ENCODE measurements around the gene STYXL1. TPM values are rescaled to one million over a fixed set of nuclear protein-coding genes. Genes with fewer than 3 reads are reported as not detected.

STYXL1 gene
- total RNA-seq, 1 donor from 2014 or later = 38.8 TPM

DNA sequence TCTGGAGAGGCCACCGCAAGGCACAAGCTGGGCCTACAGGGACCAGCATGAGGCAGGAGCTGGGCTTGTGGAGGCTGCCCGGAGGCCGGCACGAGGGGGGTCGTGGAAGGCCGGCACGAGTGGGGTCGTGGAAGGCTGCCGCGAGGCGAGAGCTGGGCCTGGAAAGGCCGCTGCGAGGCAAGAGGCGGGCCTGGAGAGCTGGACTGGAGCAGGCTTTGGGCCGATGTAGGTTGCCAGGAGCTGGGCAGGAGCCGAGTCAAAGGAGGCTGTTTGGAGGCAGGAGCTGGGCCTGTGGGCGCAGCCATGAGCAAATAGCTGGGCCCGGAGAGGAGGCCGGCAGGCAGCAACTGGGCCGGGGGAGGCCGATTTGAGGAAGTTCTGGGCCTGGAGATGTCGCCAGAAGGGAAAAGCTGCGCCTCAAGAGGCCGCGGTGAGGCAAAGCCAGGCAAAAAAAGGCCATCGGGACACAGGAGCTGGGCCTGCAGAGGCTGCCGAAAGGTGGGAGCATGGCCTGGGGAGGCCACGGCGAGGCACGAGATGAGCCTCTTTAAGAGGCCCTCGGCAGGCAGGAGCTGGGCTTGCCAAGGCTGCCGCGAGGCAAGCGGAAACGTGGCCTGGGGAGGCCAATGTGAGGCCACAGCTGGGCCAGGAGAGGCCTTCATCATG lies 26.6 kb upstream of the STYXL1 start:
- H3K9me3 Mint-ChIP-seq = no peaks in the 10 kb centered on the region
- no peaks in the 10 kb centered on the region for H3K4me1 Mint-ChIP-seq
- H3K4me3 Mint-ChIP-seq = no peak overlapping the region
- no peaks in the 10 kb centered on the region for H3K27me3 Mint-ChIP-seq (ENCODE audit: low read depth)
- H3K36me3 Mint-ChIP-seq (ENCODE audit: low read depth) = no peaks in the 10 kb centered on the region
- no peak for DNase-seq (ENCODE audit: low read depth, low spot score)
- no peak overlapping the region for H3K27ac Mint-ChIP-seq (ENCODE audit: unreplicated experiment)
- TF ChIP-seq, protein P1, sequence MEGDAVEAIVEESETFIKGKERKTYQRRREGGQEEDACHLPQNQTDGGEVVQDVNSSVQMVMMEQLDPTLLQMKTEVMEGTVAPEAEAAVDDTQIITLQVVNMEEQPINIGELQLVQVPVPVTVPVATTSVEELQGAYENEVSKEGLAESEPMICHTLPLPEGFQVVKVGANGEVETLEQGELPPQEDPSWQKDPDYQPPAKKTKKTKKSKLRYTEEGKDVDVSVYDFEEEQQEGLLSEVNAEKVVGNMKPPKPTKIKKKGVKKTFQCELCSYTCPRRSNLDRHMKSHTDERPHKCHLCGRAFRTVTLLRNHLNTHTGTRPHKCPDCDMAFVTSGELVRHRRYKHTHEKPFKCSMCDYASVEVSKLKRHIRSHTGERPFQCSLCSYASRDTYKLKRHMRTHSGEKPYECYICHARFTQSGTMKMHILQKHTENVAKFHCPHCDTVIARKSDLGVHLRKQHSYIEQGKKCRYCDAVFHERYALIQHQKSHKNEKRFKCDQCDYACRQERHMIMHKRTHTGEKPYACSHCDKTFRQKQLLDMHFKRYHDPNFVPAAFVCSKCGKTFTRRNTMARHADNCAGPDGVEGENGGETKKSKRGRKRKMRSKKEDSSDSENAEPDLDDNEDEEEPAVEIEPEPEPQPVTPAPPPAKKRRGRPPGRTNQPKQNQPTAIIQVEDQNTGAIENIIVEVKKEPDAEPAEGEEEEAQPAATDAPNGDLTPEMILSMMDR (conservative IDR thresholded peaks at IDR 0.05) = no peak

GRCh38 chr7:76073335-76073990 lies 25.7 kb upstream of the STYXL1 start:
- TF ChIP-seq, protein P1 (conservative IDR thresholded peaks at IDR 0.05) = no peak

GRCh38 chr7:76072243-76073148 lies 24.7 kb upstream of the STYXL1 start:
- Mint-ChIP-seq H3K27me3 (ENCODE audit: low read depth) (no peaks in the 10 kb centered on the region), H3K4me1 (no peaks in the 10 kb centered on the region), H3K36me3 (ENCODE audit: low read depth) (no peaks in the 10 kb centered on the region), H3K27ac (ENCODE audit: unreplicated experiment) (peak overlapping the region; percentile 67), H3K4me3 (no peak overlapping the region), H3K9me3 (no peaks in the 10 kb centered on the region)
- TF ChIP-seq, protein P1 (conservative IDR thresholded peaks at IDR 0.05) = no peak
- no peak for DNase-seq (ENCODE audit: low read depth, low spot score)

More at GRCh38 chr7:76073335-76073990, 25.7 kb upstream of the STYXL1 start:
- Mint-ChIP-seq H3K4me1 (no peaks in the 10 kb centered on the region), H3K9me3 (no peaks in the 10 kb centered on the region), H3K27me3 (ENCODE audit: low read depth) (no peaks in the 10 kb centered on the region), H3K4me3 (no peak overlapping the region), H3K27ac (ENCODE audit: unreplicated experiment) (no peak overlapping the region), H3K36me3 (ENCODE audit: low read depth) (no peaks in the 10 kb centered on the region)
- DNase-seq (ENCODE audit: low read depth, low spot score) = no peak

DNA sequence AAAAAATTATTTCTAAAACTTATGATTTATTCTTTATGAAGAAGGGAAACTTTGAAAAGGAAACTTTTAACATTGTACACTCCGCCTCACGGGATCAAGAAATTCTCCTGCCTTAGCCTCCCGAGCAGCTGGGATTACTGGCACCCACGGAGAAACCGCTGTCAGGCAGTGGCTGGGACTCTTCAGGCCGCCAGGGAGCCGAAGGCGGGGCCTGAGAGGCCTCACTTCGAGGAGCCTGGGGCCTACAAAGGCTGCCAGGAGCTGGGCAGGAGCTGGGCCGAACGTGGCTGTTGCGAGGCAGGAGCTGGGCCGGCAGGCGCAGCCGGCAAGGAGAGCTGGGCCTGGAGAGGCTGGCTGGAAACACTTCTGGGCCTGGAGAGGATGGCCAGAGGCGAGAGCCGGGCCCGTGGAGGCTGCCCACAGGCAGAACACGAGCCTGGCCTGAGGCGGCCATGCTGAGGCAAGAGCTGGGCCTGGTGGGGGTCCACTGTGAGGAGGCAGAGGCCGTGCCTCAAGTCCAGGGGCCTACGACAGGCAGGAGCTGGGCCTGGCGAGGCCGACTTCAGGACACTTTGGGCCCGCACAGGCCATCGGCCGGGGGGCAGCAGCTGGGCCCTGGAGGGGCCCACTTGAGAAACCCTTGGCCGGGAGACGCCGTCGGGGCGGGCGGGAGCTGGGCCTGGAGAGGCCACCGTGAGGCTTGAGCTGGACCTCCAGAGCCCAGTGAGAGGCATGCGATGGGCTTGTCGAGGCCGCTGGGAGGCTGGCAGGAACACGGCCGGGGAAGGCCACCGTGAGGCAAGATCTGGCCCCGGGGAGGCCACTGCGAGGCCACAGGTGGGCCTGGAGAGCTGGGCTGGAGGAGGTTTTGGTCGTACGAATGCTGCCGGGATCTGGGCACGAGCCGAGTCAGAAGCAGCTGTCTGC lies 23.8 kb upstream of the STYXL1 start:
- Mint-ChIP-seq H3K9me3 (no peaks in the 10 kb centered on the region), H3K4me1 (no peaks in the 10 kb centered on the region), H3K4me3 (no peak overlapping the region), H3K27me3 (ENCODE audit: low read depth) (no peaks in the 10 kb centered on the region), H3K36me3 (ENCODE audit: low read depth) (no peaks in the 10 kb centered on the region), H3K27ac (ENCODE audit: unreplicated experiment) (peak overlapping the region; percentile 67)
- TF ChIP-seq, protein P1 (conservative IDR thresholded peaks at IDR 0.05) = no peak
- DNase-seq (ENCODE audit: low read depth, low spot score) = no peak

DNA sequence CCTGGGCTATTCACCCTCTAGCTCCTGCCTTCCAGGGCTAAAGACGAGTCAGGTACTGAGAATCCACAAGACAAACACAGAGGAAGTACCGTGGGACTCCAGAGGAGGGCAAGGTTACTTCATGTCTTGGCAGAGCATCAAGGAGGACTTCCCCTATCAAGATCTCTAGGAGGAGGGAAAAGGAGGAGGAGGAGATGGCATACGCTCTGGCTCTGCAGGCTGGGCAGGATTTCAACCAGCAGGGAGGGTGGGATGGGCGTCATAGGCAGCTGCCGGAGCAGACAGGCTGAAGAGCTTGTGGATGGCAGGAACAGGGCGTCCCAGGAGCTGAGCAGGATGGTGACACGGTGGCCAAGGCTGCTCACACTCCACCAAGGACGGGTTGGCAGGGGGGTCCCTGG lies 21.4 kb upstream of the STYXL1 start:
- TF ChIP-seq, protein P1 (conservative IDR thresholded peaks at IDR 0.05) = no peak
- no peak overlapping the region for H3K27ac Mint-ChIP-seq (ENCODE audit: unreplicated experiment)
- no peaks in the 10 kb centered on the region for H3K4me1 Mint-ChIP-seq
- H3K36me3 Mint-ChIP-seq (ENCODE audit: low read depth) = no peaks in the 10 kb centered on the region
- no peak for DNase-seq (ENCODE audit: low read depth, low spot score)
- H3K27me3 Mint-ChIP-seq (ENCODE audit: low read depth) = no peaks in the 10 kb centered on the region
- no peaks in the 10 kb centered on the region for H3K9me3 Mint-ChIP-seq
- peak overlapping the region; percentile 34 for H3K4me3 Mint-ChIP-seq

All from neural crest cell (in vitro differentiated cells).